Skeletal muscle satellite cell (primary cell): ENCODE data around the gene TNNC1.

Experiments
- H3K27me3 ChIP-seq: 2 replicates; pipeline ENCODE4 v1.7.0; 2013; ENCODE audit warnings: low read length; ENCODE audit not compliant: control insufficient read depth, insufficient read depth
- H3K36me3 ChIP-seq: 2 replicates; pipeline ENCODE4 v1.7.0; 2013; ENCODE audit warnings: mild to moderate bottlenecking, control low read depth, low read length; ENCODE audit not compliant: insufficient read depth
- H3K4me1 ChIP-seq: 2 replicates; pipeline ENCODE4 v1.7.0; 2013; ENCODE audit warnings: low read length; ENCODE audit not compliant: control insufficient read depth, insufficient read depth
- H3K4me2 ChIP-seq: 2 replicates; pipeline ENCODE4 v1.7.0; 2013; ENCODE audit warnings: mild to moderate bottlenecking, low read length
- H3K4me3 ChIP-seq: 2 replicates; pipeline ENCODE4 v1.7.0; 2013; ENCODE audit warnings: low read length
- H3K9ac ChIP-seq: 2 replicates; pipeline ENCODE4 v1.7.0; 2013; ENCODE audit warnings: mild to moderate bottlenecking, low read depth, low read length, moderate library complexity
- H3K9me3 ChIP-seq: replicated peaks from 2 replicates; pipeline ENCODE4 v1.7.0; 2013; ENCODE audit warnings: mild to moderate bottlenecking, control low read depth, low read length

TNNC1 gene

GRCh38 chr3:52481819-52482521 is 28.1 kb upstream of the TNNC1 start:
- H3K4me3 ChIP-seq, result no peak overlapping the region
- no peaks in the 10 kb centered on the region for H3K27me3 ChIP-seq
- H3K9me3 ChIP-seq, result no peaks in the 10 kb centered on the region
- H3K4me2 ChIP-seq, result no peak overlapping the region
- no peaks in the 10 kb centered on the region for H3K4me1 ChIP-seq
- H3K36me3 ChIP-seq, result peaks cover 82% of the 10 kb centered on the region
- no peak overlapping the region for H3K9ac ChIP-seq

- H3K4me1 ChIP-seq, result no peaks in the 10 kb centered on the region
- H3K9me3 ChIP-seq, result no peaks in the 10 kb centered on the region
- no peaks in the 10 kb centered on the region for H3K27me3 ChIP-seq
- no peak overlapping the region for H3K9ac ChIP-seq
- no peak overlapping the region for H3K4me3 ChIP-seq
- peaks cover 84% of the 10 kb centered on the region for H3K36me3 ChIP-seq
- H3K4me2 ChIP-seq, result no peak overlapping the region
Observed at GRCh38 chr3:52480768-52481715, 27.2 kb upstream of the TNNC1 start.

GRCh38 chr3:52479877-52480575 is 26.2 kb upstream of the TNNC1 start:
- Histone ChIP-seq H3K4me1 (no peaks in the 10 kb centered on the region), H3K4me3 (no peak overlapping the region), H3K27me3 (no peaks in the 10 kb centered on the region), H3K9ac (no peak overlapping the region), H3K36me3 (peaks cover 84% of the 10 kb centered on the region), H3K4me2 (no peak overlapping the region), H3K9me3 (no peaks in the 10 kb centered on the region)

GRCh38 chr3:52479037-52479876 is 25.4 kb upstream of the TNNC1 start:
- Histone ChIP-seq H3K36me3 (peaks cover 89% of the 10 kb centered on the region), H3K4me1 (no peaks in the 10 kb centered on the region)

GRCh38 chr3:52477796-52478095 is 23.9 kb upstream of the TNNC1 start:
- H3K36me3 ChIP-seq, result peaks cover 93% of the 10 kb centered on the region
- H3K9me3 ChIP-seq, result no peaks in the 10 kb centered on the region
- no peaks in the 10 kb centered on the region for H3K27me3 ChIP-seq
- no peak overlapping the region for H3K4me2 ChIP-seq
- H3K4me1 ChIP-seq, result no peaks in the 10 kb centered on the region
- no peak overlapping the region for H3K4me3 ChIP-seq
- H3K9ac ChIP-seq, result no peak overlapping the region

More at GRCh38 chr3:52479037-52479876, 25.4 kb upstream of the TNNC1 start:
- H3K9ac ChIP-seq, result no peak overlapping the region
- no peak overlapping the region for H3K4me3 ChIP-seq
- H3K4me2 ChIP-seq, result no peak overlapping the region
- no peaks in the 10 kb centered on the region for H3K27me3 ChIP-seq
- H3K9me3 ChIP-seq, result no peaks in the 10 kb centered on the region

- Histone ChIP-seq H3K36me3 (peaks cover 93% of the 10 kb centered on the region), H3K9me3 (no peaks in the 10 kb centered on the region), H3K4me1 (no peaks in the 10 kb centered on the region), H3K9ac (no peak overlapping the region), H3K4me2 (no peak overlapping the region), H3K27me3 (no peaks in the 10 kb centered on the region), H3K4me3 (no peak overlapping the region)
Observed at GRCh38 chr3:52477076-52477795, 23.4 kb upstream of the TNNC1 start.

- H3K27me3 ChIP-seq, result no peaks in the 10 kb centered on the region
- H3K4me1 ChIP-seq, result peaks cover 7% of the 10 kb centered on the region
- H3K4me2 ChIP-seq, result no peak overlapping the region
- peaks cover 73% of the 10 kb centered on the region for H3K36me3 ChIP-seq
- no peaks in the 10 kb centered on the region for H3K9me3 ChIP-seq
- H3K9ac ChIP-seq, result no peak overlapping the region
- no peak overlapping the region for H3K4me3 ChIP-seq
Observed at GRCh38 chr3:52473026-52473425, 19.2 kb upstream of the TNNC1 start.

GRCh38 chr3:52472239-52473000 is 18.6 kb upstream of the TNNC1 start:
- Histone ChIP-seq H3K4me1 (peaks cover 8% of the 10 kb centered on the region), H3K4me2 (no peak overlapping the region), H3K9ac (no peak overlapping the region), H3K27me3 (no peaks in the 10 kb centered on the region), H3K4me3 (no peak overlapping the region), H3K9me3 (no peaks in the 10 kb centered on the region), H3K36me3 (peaks cover 69% of the 10 kb centered on the region)

GRCh38 chr3:52471371-52472238 is 17.8 kb upstream of the TNNC1 start:
- H3K9ac ChIP-seq, result no peak overlapping the region
- H3K4me3 ChIP-seq, result no peak overlapping the region
- peaks cover 8% of the 10 kb centered on the region for H3K4me1 ChIP-seq
- H3K27me3 ChIP-seq, result no peaks in the 10 kb centered on the region
- peaks cover 66% of the 10 kb centered on the region for H3K36me3 ChIP-seq
- H3K4me2 ChIP-seq, result no peak overlapping the region
- no peaks in the 10 kb centered on the region for H3K9me3 ChIP-seq
